Neural progenitor cell (in vitro differentiated cells): ENCODE data around the gene SLC25A45. TPM values are rescaled to one million over a fixed set of nuclear protein-coding genes. Genes with fewer than 3 reads are reported as not detected.
A peak's percentile ranks its signal among the peaks of the same experiment; 100 is the strongest.

ENCODE experiments used
- DNase-seq: peaks from one replicate; pipeline ENCODE4 v3.0.0-alpha.2; 2016; ENCODE audit warnings: low spot score
- H2AFZ ChIP-seq: fragments of 200-600 bp; sonication (generic); replicated peaks from 2 replicates; pipeline ENCODE4 v1.6.1; 2016; ENCODE audit warnings: antibody characterized with exemption
- H3F3A ChIP-seq: fragments of 200-600 bp; sonication (generic); 2 replicates; pipeline ENCODE4 v1.6.1; 2016; ENCODE audit warnings: antibody characterized with exemption, low read depth
- H3K27ac ChIP-seq: fragments of 200-600 bp; sonication (generic); 2 replicates; pipeline ENCODE4 v1.5.1; 2016; ENCODE audit warnings: mild to moderate bottlenecking
- H3K27me3 ChIP-seq: fragments of 200-600 bp; sonication (generic); 2 replicates; pipeline ENCODE4 v1.6.1; 2016; ENCODE audit warnings: mild to moderate bottlenecking, moderate library complexity
- H3K36me3 ChIP-seq: fragments of 200-600 bp; sonication (generic); 2 replicates; pipeline ENCODE4 v1.5.1; 2016
- H3K4me1 ChIP-seq: fragments of 200-600 bp; sonication (generic); 2 replicates; pipeline ENCODE4 v1.6.1; 2016; ENCODE audit warnings: mixed run types
- H3K4me2 ChIP-seq: fragments of 200-600 bp; sonication (generic); 2 replicates; pipeline ENCODE4 v1.6.1; 2016
- H3K4me3 ChIP-seq: fragments of 200-600 bp; sonication (generic); 2 replicates; pipeline ENCODE4 v1.5.1; 2016
- H3K79me2 ChIP-seq: fragments of 200-600 bp; sonication (generic); 2 replicates; pipeline ENCODE4 v1.6.1; 2016; ENCODE audit warnings: low read depth
- H3K9ac ChIP-seq: fragments of 200-600 bp; sonication (generic); 2 replicates; pipeline ENCODE4 v1.6.1; 2016
- H3K9me3 ChIP-seq: fragments of 200-600 bp; sonication (generic); 2 replicates; pipeline ENCODE4 v1.5.1; 2016; ENCODE audit warnings: low read depth
- H4K20me1 ChIP-seq: fragments of 200-600 bp; sonication (generic); 2 replicates; pipeline ENCODE4 v1.6.1; 2016; ENCODE audit warnings: low read depth
- H3K27ac Mint-ChIP-seq: 3 replicates; pipeline ENCODE4 v1.8.0; 2021; ENCODE audit warnings: mixed read lengths
- H3K27me3 Mint-ChIP-seq: 2 replicates; pipeline ENCODE4 v1.8.0; 2022; ENCODE audit warnings: low read depth, mild to moderate bottlenecking, inconsistent platforms, moderate library complexity, mixed read lengths; ENCODE audit not compliant: insufficient read depth
- H3K36me3 Mint-ChIP-seq: 3 replicates; pipeline ENCODE4 v1.8.0; 2021; ENCODE audit warnings: mixed read lengths
- H3K4me1 Mint-ChIP-seq: 3 replicates; pipeline ENCODE4 v1.8.0; 2021; ENCODE audit warnings: mixed read lengths
- H3K4me3 Mint-ChIP-seq: 3 replicates; pipeline ENCODE4 v1.8.0; 2021; ENCODE audit warnings: mild to moderate bottlenecking, moderate library complexity, mixed read lengths
- H3K9me3 Mint-ChIP-seq: 3 replicates; pipeline ENCODE4 v1.8.0; 2020; ENCODE audit warnings: mixed read lengths
- EZH2 ChIP-seq: fragments of 200-600 bp; sonication (generic); IDR thresholded peaks from 2 replicates; pipeline ENCODE4 v1.6.1; 2017; ENCODE audit warnings: antibody characterized with exemption, mild to moderate bottlenecking, moderate library complexity
- EZH2phosphoT487 ChIP-seq: fragments of 200-600 bp; sonication (generic); IDR thresholded peaks from 2 replicates; pipeline ENCODE4 v1.6.1; 2017; ENCODE audit warnings: antibody characterized with exemption
- total RNA-seq: library from RNA; depleted of rRNA; stranded (reverse); fragments of >200 nt; gene quantifications from 2 replicates; pipeline ENCODE4 v1.2.3, GENCODE V29; 2015; ENCODE audit warnings: low replicate concordance
- TF ChIP-seq, protein P1 (sequence below): fragments of 200-600 bp; sonication (generic); IDR thresholded peaks from 2 replicates; pipeline ENCODE4 v1.5.1; 2017; ENCODE audit warnings: antibody characterized with exemption, mild to moderate bottlenecking

SLC25A45 gene
- total RNA-seq, 1 donor from 2014 or later, result 0.47 TPM

DNA sequence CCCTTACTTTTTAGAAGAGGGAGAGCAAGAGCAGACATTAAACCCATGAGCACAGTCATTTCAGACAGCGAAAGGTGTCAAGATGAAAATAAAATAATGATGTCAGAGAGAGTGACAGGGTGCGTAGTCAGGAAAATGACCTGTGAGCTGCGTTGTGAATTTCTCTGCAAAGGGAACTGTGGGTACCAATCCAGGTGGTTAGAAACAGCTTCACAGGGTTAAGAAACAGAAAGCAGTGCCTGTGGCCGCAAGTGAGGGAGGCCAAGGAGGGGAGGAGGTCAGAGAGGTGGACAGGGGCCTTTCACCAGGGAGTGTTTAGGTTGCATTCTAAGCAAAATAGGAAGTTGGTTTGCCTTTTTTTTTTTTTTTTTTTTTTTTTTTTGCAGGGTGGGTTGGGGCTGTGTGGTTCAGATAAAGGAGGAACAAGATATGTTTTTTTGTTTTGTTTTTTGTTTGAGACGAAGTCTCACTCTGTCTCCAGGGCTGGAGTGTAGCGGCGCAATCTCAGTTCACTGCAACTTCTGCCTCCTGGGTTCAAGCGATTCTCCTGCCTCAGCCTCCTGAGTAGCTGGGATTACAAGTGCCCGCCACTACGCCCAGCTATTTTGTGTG is 20.0 kb downstream of the SLC25A45 start:
- Mint-ChIP-seq H3K27ac (no peak overlapping the region), H3K4me1 (peaks cover 13% of the 10 kb centered on the region), H3K27me3 (peaks cover 8% of the 10 kb centered on the region), H3K36me3 (no peaks in the 10 kb centered on the region), H3K4me3 (no peak overlapping the region), H3K9me3 (no peaks in the 10 kb centered on the region)
- no peak for DNase-seq
- Histone ChIP-seq H3K4me3 (no peak overlapping the region), H3K36me3 (no peaks in the 10 kb centered on the region), H3F3A (no peaks in the 10 kb centered on the region), H3K4me2 (no peak overlapping the region), H3K9me3 (no peaks in the 10 kb centered on the region), H3K27me3 (peaks cover 3% of the 10 kb centered on the region), H2AFZ (no peak overlapping the region), H3K9ac (no peak overlapping the region), H3K27ac (no peak overlapping the region), H4K20me1 (no peaks in the 10 kb centered on the region), H3K4me1 (peaks cover 10% of the 10 kb centered on the region), H3K79me2 (peaks cover 4% of the 10 kb centered on the region)
- no peak for TF ChIP-seq EZH2phosphoT487
- no peak for TF ChIP-seq EZH2
- TF ChIP-seq, protein P1, sequence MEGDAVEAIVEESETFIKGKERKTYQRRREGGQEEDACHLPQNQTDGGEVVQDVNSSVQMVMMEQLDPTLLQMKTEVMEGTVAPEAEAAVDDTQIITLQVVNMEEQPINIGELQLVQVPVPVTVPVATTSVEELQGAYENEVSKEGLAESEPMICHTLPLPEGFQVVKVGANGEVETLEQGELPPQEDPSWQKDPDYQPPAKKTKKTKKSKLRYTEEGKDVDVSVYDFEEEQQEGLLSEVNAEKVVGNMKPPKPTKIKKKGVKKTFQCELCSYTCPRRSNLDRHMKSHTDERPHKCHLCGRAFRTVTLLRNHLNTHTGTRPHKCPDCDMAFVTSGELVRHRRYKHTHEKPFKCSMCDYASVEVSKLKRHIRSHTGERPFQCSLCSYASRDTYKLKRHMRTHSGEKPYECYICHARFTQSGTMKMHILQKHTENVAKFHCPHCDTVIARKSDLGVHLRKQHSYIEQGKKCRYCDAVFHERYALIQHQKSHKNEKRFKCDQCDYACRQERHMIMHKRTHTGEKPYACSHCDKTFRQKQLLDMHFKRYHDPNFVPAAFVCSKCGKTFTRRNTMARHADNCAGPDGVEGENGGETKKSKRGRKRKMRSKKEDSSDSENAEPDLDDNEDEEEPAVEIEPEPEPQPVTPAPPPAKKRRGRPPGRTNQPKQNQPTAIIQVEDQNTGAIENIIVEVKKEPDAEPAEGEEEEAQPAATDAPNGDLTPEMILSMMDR, result no peak

DNA sequence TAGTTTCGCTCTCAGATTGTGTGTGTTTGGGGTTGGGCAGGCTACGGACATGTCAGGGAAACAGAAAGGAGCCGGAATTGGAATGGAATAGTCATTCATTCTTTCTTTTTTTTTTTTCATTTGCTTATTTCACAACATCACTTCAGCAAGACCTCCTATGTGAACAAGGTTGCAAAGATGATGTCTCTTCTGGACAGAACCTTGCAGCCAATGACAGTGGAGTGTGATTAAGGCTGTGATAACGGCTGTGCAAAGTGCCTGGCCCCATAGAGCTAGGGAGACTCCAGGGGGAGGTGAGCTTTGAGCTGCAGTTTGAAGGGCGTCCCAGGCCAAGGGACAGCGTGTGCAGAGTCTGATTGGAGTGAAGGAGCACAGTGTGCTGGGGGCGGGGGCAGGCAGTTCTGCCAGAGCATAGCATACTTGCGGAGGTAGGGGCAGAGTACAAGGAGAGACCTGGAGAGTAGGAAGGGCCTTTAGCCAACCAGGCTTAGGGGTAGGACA is 24.5 kb downstream of the SLC25A45 start:
- peaks cover 26% of the 10 kb centered on the region for H3K27me3 ChIP-seq
- Mint-ChIP-seq H3K4me1 (peaks cover 21% of the 10 kb centered on the region), H3K27ac (no peak overlapping the region), H3K36me3 (peaks cover 3% of the 10 kb centered on the region), H3K9me3 (no peaks in the 10 kb centered on the region), H3K4me3 (no peak overlapping the region), H3K27me3 (peaks cover 12% of the 10 kb centered on the region)
- H3K36me3 ChIP-seq, result no peaks in the 10 kb centered on the region
- H2AFZ ChIP-seq, result no peak overlapping the region
- no peak for DNase-seq
- no peak overlapping the region for H3K9ac ChIP-seq
- H3K4me2 ChIP-seq, result no peak overlapping the region
- peaks cover 21% of the 10 kb centered on the region for H3F3A ChIP-seq
- no peaks in the 10 kb centered on the region for H3K9me3 ChIP-seq
- H3K79me2 ChIP-seq, result no peaks in the 10 kb centered on the region
- no peak for TF ChIP-seq EZH2phosphoT487
- TF ChIP-seq, protein P1, result no peak
- TF ChIP-seq EZH2, result no peak
- peaks cover 13% of the 10 kb centered on the region for H4K20me1 ChIP-seq
- H3K4me3 ChIP-seq, result no peak overlapping the region
- peaks cover 23% of the 10 kb centered on the region for H3K4me1 ChIP-seq
- no peak overlapping the region for H3K27ac ChIP-seq

DNA sequence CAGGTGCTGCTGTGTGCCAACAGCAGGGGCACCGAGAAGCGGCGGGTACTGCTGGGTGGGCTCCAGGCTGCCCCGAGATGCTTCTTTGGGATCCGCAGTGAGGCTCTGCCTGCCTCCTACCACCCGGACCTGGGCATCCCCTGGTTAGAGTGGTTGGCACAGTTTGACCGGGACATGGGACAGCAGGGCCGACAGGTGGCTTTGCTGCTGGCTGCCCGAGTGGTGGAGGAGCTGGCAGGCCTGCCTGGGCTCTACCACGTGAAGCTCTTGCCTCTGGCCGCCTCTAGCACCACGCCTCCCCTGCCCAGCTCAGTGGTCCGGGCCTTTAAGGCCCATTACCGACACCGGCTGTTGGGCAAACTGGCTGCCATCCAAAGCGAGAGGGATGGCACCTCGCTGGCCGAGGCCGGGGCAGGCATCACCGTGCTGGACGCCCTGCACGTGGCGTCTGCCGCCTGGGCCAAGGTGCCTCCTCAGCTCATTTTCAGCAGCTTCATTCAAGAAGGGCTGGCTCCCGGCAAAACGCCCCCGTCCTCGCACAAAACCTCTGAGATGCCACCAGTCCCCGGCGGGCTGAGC is 26.0 kb downstream of the SLC25A45 start:
- no peak overlapping the region for H3K4me2 ChIP-seq
- no peak overlapping the region for H3K4me3 ChIP-seq
- peaks cover 35% of the 10 kb centered on the region for H3F3A ChIP-seq
- Mint-ChIP-seq H3K36me3 (peaks cover 8% of the 10 kb centered on the region), H3K27me3 (peaks cover 12% of the 10 kb centered on the region), H3K4me1 (peaks cover 25% of the 10 kb centered on the region), H3K27ac (no peak overlapping the region), H3K9me3 (no peaks in the 10 kb centered on the region), H3K4me3 (peak overlapping the region; percentile 82)
- no peaks in the 10 kb centered on the region for H3K9me3 ChIP-seq
- TF ChIP-seq EZH2, result no peak
- TF ChIP-seq EZH2phosphoT487, result no peak
- TF ChIP-seq, protein P1, result no peak
- H2AFZ ChIP-seq, result no peak overlapping the region
- H3K4me1 ChIP-seq, result peaks cover 23% of the 10 kb centered on the region
- H4K20me1 ChIP-seq, result peaks cover 27% of the 10 kb centered on the region
- H3K36me3 ChIP-seq, result no peaks in the 10 kb centered on the region
- H3K79me2 ChIP-seq, result no peaks in the 10 kb centered on the region
- H3K9ac ChIP-seq, result no peak overlapping the region
- peaks cover 26% of the 10 kb centered on the region for H3K27me3 ChIP-seq
- no peak for DNase-seq
- H3K27ac ChIP-seq, result no peak overlapping the region
